Measurements from ENCODE around the gene FAM167B. TPM values are rescaled to one million over a fixed set of nuclear protein-coding genes. Genes with fewer than 3 reads are reported as not detected.
"Not testable (repeated sequence)": the region's sequence is repeated elsewhere in the genome, so short reads cannot be mapped to it uniquely, and the experiment has no call there.

The FAM167B gene
- total RNA-seq, 4 donors from 2014 or later, result 1.1 to 1.5 TPM; not detected in 2

DNA sequence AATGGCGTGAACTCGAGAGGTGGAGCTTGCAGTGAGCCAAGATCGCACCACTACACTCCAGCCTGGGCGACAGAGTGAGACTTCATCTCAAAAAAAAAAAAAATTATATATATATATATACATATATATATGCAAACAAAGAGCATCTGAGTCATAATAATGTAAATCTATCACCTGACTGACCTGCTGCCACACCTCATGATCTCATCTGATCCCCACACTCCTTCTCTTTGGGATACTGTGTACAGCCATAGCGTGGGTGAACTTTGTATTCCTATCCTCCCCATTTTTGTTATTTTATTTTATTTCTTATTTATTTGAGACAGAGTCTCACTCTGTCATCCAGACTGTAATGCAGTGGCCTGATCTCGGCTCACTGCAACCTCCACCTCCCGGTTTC lies 42.2 kb downstream of the FAM167B start:
- in situ Hi-C loops (cut with MboI; ENCODE audit: low pct_ligation_motif_present in 1 of 4, low pct_unique_long_range_greater_than_20kb in 1 of 4, low sequenced_read_pairs in 3 of 4) (no loop called here), intact Hi-C loops (cut with DNase I; ENCODE audit: low total_unique reads) (no loop called here)
- Histone ChIP-seq H3K36me3 (no peaks in the 10 kb centered on the region), H3K4me3 (no peak overlapping the region), H3K27me3 (no peaks in the 10 kb centered on the region), H3K9me3 (no peaks in the 10 kb centered on the region), H3K27ac (peak overlapping the region; percentile 42 to 94 (median 90)), H3K4me1 (peaks cover 0 to 29% (median 21%) of the 10 kb centered on the region in 4 donors)
- TF ChIP-seq POLR2A (IDR thresholded peaks at IDR 0.05) (no peak), EP300 (IDR thresholded peaks at IDR 0.05; ENCODE audit: low read depth) (no peak), POLR2AphosphoS5 (IDR thresholded peaks at IDR 0.05) (no peak)
- no peak for DNase-seq
- WGBS, 2 donors (ENCODE audit: low coverage in 1 of 2), result 89 to 98% methylated on average over 5 to 7 of the region's 7 CpGs

DNA sequence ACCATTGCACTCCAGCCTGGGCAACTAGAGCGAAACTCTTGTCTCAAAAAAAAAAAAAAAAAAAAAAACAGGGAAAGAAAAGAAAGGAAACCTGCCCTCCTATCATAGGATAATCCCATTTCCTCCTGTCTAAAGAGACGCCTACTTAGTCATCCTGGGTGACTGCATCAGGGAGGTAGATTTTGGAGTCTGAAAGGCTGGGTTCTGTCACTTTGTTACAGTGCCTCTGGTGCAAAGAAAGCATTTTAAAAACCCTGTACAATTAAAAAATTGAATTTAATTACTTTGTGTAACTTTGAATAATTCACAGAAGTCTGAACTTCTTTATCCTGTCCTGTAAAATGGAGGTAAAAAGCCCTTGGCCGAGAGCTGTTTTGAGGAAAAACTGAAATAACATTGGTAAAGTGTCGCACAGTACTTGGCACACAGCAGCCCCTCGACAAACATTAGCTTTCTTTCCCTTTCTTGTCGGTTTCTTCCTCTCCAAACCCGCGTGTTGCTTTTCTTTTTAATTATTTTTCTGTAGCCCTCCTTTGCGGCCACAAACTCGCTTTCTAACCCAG lies 44.2 kb downstream of the FAM167B start:
- no peak for DNase-seq
- Histone ChIP-seq H3K36me3 (no peaks in the 10 kb centered on the region), H3K9me3 (no peaks in the 10 kb centered on the region), H3K4me1 (peaks cover 0 to 45% (median 24%) of the 10 kb centered on the region in 4 donors), H3K4me3 (peak overlapping the region; percentile 76 to 98 (median 83)), H3K27me3 (no peaks in the 10 kb centered on the region), H3K27ac (peak overlapping the region; percentile 90 to 94 (median 92))
- TF ChIP-seq POLR2AphosphoS5 (IDR thresholded peaks at IDR 0.05) (no peak), EP300 (IDR thresholded peaks at IDR 0.05; ENCODE audit: low read depth) (no peak), POLR2A (IDR thresholded peaks at IDR 0.05) (no peak)
- TF ChIP-seq, protein P1, sequence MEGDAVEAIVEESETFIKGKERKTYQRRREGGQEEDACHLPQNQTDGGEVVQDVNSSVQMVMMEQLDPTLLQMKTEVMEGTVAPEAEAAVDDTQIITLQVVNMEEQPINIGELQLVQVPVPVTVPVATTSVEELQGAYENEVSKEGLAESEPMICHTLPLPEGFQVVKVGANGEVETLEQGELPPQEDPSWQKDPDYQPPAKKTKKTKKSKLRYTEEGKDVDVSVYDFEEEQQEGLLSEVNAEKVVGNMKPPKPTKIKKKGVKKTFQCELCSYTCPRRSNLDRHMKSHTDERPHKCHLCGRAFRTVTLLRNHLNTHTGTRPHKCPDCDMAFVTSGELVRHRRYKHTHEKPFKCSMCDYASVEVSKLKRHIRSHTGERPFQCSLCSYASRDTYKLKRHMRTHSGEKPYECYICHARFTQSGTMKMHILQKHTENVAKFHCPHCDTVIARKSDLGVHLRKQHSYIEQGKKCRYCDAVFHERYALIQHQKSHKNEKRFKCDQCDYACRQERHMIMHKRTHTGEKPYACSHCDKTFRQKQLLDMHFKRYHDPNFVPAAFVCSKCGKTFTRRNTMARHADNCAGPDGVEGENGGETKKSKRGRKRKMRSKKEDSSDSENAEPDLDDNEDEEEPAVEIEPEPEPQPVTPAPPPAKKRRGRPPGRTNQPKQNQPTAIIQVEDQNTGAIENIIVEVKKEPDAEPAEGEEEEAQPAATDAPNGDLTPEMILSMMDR (IDR thresholded peaks at IDR 0.05), result no peak
- 31 to 35% methylated on average over 9 to 10 of the region's 10 CpGs for WGBS, 2 donors (ENCODE audit: low coverage in 1 of 2)
- in situ Hi-C loops (cut with MboI; ENCODE audit: low pct_ligation_motif_present in 1 of 4, low pct_unique_long_range_greater_than_20kb in 1 of 4, low sequenced_read_pairs in 3 of 4) (no loop called here), intact Hi-C loops (cut with DNase I; ENCODE audit: low total_unique reads) (loop anchor here (5.0 kb wide), 1 partner anchor 49 kb away; no protein-coding TSS in a partner anchor)

DNA sequence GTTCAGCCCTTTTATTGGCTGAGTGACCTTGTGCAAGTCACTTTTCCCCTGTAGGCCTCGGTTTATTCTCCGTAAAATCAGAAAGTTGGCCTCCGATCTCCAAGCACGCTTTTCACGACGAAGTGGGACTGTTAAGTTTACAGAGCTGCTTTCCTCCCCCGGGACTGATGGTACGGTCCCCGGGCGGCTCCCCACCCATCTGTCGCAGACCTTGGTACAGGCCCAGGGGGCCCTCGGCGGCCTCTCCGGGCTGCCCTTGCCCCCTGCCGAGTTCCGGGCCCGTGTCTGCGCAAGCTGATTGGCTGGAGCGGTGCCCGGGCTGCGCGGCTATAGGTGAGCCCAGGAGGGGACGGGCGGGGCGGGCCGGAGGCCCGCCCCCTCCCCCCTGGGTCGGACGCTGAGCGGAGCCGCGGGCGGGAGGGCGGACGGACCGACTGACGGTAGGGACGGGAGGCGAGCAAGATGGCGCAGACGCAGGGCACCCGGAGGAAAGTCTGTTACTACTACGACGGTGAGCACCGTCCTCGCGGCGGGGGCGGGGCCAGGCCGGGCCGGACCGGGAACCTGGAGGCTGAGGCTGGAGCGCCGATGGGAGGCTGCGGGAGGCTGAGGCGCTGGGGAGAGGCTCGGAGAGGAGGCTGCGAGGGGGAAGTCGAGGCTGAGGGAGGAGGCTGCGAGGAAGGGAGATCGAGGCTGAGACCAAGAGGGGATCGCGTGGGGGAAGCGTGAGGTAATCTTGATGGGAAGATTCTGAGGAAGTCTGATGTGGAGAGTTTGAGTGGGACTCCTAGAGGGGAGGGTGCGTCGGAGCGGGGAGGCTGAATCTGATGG lies 44.9 kb downstream of the FAM167B start, which contains the start of gene HDAC1:
TSS of gene HDAC1 (plus strand) at position 376 of the 831 bp plus-strand sequence. CDS start at position 463, 87 bp downstream.
- intact Hi-C loops (cut with DNase I; ENCODE audit: low total_unique reads), result loop anchor here (5.0 kb wide), 1 partner anchor 50 kb away; no protein-coding TSS in a partner anchor
- no peaks in the 10 kb centered on the region for H3K9me3 ChIP-seq

DNA sequence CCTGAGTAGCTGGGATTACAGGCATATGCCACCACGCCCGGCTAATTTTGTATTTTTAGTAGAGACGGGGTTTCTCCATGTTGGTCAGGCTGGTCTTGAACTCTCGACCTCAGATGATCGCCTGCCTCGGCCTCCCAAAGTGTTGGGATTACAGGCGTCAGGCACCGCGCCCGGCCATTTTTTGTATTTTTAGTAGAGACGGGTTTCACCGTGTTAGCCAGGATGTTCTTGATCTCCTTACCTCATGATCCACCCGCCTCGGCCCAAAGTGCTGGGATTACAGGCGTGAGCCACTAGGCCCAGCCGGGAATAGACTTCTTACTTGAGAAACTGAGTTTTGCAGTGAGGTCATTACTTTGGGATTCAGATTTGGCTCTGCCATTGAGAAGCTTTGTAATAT lies 51.2 kb downstream of the FAM167B start:
- in situ Hi-C loops (cut with MboI; ENCODE audit: low pct_ligation_motif_present in 1 of 4, low pct_unique_long_range_greater_than_20kb in 1 of 4, low sequenced_read_pairs in 3 of 4); H3K9me3 ChIP-seq; H3K36me3 ChIP-seq; H3K4me3 ChIP-seq; H3K27ac ChIP-seq; intact Hi-C loops (cut with DNase I; ENCODE audit: low total_unique reads); H3K27me3 ChIP-seq; DNase-seq: not testable (repeated sequence)
- peaks cover 0 to 44% (median 12%) of the 10 kb centered on the region in 4 donors for H3K4me1 ChIP-seq
- WGBS, 2 donors (ENCODE audit: low coverage in 1 of 2), result 98% methylated on average over 16 of the region's 16 CpGs; no CpG with 5 or more reads in 1 of the 2 donors

More for the DNA sequence above, 44.9 kb downstream of the FAM167B start, which contains the start of gene HDAC1:
- 1% methylated on average over 13 to 39 of the region's 67 CpGs for WGBS, 2 donors (ENCODE audit: low coverage in 1 of 2)
- peak; percentile 99 for DNase-seq
- Histone ChIP-seq H3K4me1 (peaks cover 0 to 50% (median 26%) of the 10 kb centered on the region in 4 donors), H3K27me3 (no peaks in the 10 kb centered on the region), H3K27ac (peak within 1 kb of the TSS; percentile 90 to 94 (median 92)), H3K36me3 (no peaks in the 10 kb centered on the region), H3K4me3 (peak within 1 kb of the TSS; percentile 76 to 98 (median 83))
- TF ChIP-seq POLR2AphosphoS5 (IDR thresholded peaks at IDR 0.05), result peak; percentile 74 to 91 (median 88)
- TF ChIP-seq, protein P1 (IDR thresholded peaks at IDR 0.05), result peak in 2 of 5 experiments; percentile 9 to 14
- TF ChIP-seq EP300 (IDR thresholded peaks at IDR 0.05; ENCODE audit: low read depth), result no peak
- TF ChIP-seq POLR2A (IDR thresholded peaks at IDR 0.05), result peak; percentile 85
- in situ Hi-C loops (cut with MboI; ENCODE audit: low pct_ligation_motif_present in 1 of 4, low pct_unique_long_range_greater_than_20kb in 1 of 4, low sequenced_read_pairs in 3 of 4), result no loop called here

Small RNA genes lying within 50 kb of the gene (small RNA-seq; reads per million reads assigned to genes)
- gene RF00017 (0 reads per million in 4 donors), gene RF00019 (0 reads per million in 4 donors)

Other genes starting within 250 kb of the FAM167B start
- 10 to 100 TPM; 49.3 to 83.4 (median 57.1) TPM for gene KHDRBS1, start 233.4 kb upstream of the FAM167B start, total RNA-seq
- 10 to 100 TPM in 1 of 4 donors, 1 to 10 TPM in 3; 2.6 to 35.8 (median 3.5) TPM for gene TMEM39B, start 174.3 kb upstream of the FAM167B start, total RNA-seq
- 10 to 100 TPM; 20.5 to 30.5 (median 25.4) TPM for gene KPNA6, start 139.2 kb upstream of the FAM167B start, total RNA-seq
- 10 to 100 TPM; 16.5 to 37.3 (median 25.7) TPM for gene TXLNA, start 67.5 kb upstream of the FAM167B start, total RNA-seq
- 1 to 10 TPM in 3 of 4 donors, not detected in 1; 1.2 to 4.0 (median 2.7) TPM for gene CCDC28B, start 46.6 kb upstream of the FAM167B start, total RNA-seq
- 1 to 10 TPM in 2 of 4 donors, under 1 TPM in 1, not detected in 1; 1.00 to 2.0 (median 1.9) TPM for gene IQCC, start 41.6 kb upstream of the FAM167B start, total RNA-seq
- not detected for gene DCDC2B, start 38.1 kb upstream of the FAM167B start, total RNA-seq
- gene TMEM234, start 24.9 kb upstream of the FAM167B start, total RNA-seq, result 100 to 1,000 TPM in 1 of 4 donors, 10 to 100 TPM in 3; 16.5 to 166 (median 22.7) TPM
- gene EIF3I, start 24.8 kb upstream of the FAM167B start, total RNA-seq, result 100 to 1,000 TPM in 3 of 4 donors, 10 to 100 TPM in 1; 43.8 to 122 (median 114) TPM
- gene LCK, start 4.0 kb downstream of the FAM167B start, total RNA-seq, result 10 to 100 TPM in 1 of 4 donors, 1 to 10 TPM in 2, not detected in 1; 4.5 to 12.3 (median 8.7) TPM
- gene HDAC1, start 44.9 kb downstream of the FAM167B start, total RNA-seq, result 100 to 1,000 TPM in 3 of 4 donors, 10 to 100 TPM in 1; 85.2 to 218 (median 174) TPM
- 10 to 100 TPM; 40.0 to 62.8 (median 53.0) TPM for gene MARCKSL1, start 89.0 kb downstream of the FAM167B start, total RNA-seq
- 10 to 100 TPM; 12.1 to 59.1 (median 21.1) TPM for gene FAM229A, start 115.3 kb downstream of the FAM167B start, total RNA-seq
- 1 to 10 TPM in 2 of 4 donors, not detected in 2; 1.3 to 1.4 TPM for gene TSSK3, start 115.3 kb downstream of the FAM167B start, total RNA-seq
- 100 to 1,000 TPM in 3 of 4 donors, 10 to 100 TPM in 1; 94.8 to 140 (median 117) TPM for gene BSDC1, start 147.2 kb downstream of the FAM167B start, total RNA-seq
- under 1 TPM in 1 of 4 donors, not detected in 3; under 0.01 TPM for gene ZBTB8B, start 217.8 kb downstream of the FAM167B start, total RNA-seq

Data from transverse colon (tissue), 4 donors.